HG03460 (cell line): Measurements from ENCODE around the gene STK32B.

Experiments
- ATAC-seq: cut with Tn5 transposase; IDR thresholded peaks from one replicate; pipeline ENCODE4 v1.9.1; 2021; ENCODE audit not compliant: unreplicated experiment

The STK32B gene

DNA sequence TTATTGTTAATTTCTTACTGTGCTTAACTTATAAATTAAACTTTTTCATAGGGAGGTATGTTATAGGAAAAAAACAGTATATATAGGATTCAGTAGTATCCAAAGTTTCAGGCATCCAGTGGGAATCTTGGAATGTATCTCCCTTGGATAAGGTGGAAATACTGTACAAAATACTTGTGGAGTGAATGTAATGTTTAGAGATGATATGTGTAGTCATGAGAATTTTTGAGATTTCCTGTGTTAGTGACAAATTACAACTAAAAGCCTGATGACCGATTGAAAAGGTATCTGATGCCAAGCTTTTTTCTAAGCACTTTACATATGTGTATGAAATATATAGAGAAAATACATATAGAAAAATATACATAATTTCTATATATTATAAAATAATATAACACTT, 69.2 kb downstream of the STK32B start:
- no peak for ATAC-seq

DNA sequence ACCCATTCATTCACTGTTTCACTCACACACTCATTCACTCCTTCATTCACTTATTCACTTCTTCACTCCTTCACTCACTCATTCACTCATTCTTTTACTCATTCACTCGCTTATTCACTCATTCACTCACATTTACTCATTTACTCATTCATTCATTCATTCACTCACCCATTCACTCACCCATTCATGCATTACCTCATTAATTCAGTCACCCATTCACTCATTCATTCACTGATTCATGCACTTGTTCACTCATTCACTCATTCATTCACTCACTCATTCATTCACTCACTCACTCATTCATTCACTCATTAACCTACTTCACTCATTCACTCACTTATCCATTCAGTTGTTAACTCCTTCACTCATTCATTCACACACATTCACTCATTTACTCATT, 70.8 kb downstream of the STK32B start:
- no peak for ATAC-seq

DNA sequence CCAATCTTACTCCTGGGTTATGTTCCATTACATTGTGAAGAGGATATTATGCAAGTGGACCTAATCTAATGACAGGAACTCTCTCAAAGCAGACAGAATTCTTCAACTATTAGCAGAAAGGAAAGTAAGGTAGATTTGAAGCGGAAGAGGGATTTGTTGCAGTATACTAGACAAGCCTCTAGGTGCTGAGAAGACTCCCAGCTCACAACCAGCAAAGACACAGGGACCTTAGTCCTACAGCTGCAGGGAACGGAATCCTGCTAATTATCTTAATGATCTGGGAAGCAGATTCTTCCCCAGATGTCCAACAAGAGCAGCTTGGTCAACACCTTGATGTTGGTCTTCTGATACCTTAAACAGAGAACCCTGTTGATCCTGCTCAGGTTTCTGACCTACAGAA, 73.6 kb downstream of the STK32B start:
- no peak for ATAC-seq

DNA sequence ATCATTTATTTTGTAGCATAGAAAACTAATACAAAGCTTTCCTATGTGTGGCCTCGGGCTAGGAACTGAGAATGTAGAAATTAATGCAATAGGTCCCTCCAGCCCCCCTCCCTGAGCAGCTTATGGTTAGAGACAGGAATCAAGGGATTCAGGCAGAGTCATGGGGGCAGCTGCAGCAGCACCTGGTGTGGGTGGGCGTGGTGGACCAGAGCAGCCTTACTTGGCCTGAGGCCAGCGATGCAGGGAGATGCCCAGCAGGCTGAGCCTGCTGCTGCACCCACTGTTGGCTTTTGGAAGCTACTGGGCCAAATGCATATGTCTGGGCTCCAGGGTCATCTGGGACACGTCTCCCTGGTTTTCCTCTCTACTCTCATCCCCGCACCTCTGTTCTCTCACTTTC, 74.0 kb downstream of the STK32B start:
- ATAC-seq = no peak

DNA sequence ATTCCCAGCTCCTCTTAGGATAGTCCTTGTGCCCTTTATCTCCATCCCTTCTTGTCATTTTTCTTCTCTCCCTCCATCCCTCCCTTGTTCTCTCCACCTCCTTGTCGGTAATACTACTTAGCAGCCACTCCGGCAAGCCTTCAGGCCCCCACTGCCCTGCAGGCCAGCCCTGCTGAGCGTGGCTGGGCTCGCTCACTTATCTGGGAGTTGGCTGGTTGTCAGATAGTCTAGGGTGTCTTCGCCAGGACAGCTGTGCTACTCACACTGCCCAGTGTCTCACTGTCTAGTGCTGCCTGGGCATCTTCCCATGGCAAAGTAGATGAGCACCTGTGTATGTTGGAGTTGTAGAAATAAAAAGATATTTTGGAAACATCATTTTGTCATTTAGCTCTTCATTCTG, 75.0 kb downstream of the STK32B start:
- ATAC-seq = no peak

DNA sequence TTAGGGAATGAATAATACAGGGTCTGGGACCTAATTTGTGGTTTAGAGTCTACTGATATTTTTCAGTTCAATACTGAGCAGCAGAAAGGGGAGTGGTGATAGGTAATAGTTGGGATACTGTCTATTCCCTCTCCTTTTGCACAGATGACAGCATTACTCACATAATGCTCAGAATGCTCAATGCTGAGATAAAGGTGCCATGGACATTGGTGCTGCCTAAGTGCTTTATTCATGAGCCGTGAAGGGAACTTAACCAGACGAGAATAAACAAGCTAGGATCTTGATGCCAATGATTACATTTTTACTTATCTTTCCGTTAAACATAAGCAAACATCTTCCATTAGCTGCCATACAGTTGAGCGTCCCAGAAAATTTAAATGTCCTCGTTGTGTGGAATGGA, 75.6 kb downstream of the STK32B start:
- no peak for ATAC-seq

DNA sequence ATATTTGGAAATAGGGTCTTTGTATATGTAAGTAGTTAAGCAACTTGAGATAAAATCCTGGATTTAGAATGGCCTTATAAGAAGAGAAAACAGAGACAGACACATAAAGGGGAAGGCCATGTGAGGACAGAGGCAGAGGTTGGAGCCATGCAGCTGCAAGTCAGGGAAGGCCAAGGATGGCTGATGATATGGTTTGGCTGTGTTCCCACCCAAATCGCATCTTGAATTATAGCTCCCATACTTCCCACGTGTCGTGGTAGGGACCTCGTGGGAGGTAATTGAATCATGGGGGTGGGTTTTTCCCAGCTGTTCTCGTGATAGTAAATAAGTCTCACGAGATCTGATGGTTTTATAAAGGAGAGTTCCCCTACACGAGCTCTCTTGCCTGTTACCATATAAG, 76.3 kb downstream of the STK32B start:
- no peak for ATAC-seq

DNA sequence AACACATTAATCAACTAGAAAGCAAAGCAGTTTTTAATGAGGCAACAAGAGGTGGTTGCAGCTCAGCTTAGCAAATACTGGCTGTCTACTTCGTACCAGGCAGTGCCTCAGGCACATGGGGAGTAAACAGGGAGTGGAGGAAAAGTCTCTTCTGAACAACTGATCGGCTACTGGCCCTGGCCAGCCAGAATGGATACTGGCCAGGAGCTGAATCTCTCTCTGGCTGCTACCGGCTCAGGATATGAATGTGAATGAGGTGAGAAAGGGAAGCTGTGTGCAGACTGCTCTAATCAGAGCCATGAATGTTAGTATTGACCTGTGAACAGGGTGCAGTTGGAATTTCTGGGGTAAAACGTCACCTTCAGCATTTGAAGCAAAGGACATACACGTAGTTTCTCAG, 77.3 kb downstream of the STK32B start:
- ATAC-seq = no peak

DNA sequence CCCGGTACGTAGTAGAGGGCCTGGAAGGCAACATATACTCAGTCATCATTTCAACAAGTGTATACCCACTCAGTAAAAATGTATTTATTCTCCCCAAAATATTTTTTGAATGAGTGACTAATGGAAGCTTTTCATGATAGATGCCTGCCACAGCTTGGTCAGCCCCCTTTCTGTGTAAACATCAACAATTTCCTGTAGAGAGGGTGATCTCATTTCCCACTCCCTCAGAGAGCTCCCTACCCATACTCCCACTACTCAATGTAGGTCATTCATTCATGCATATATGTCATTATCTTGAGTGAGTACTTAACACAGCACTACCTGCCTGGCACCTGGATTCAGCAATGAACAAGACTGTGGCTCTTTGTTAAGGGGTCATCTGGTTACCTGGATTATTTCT, 81.9 kb downstream of the STK32B start:
- no peak for ATAC-seq

DNA sequence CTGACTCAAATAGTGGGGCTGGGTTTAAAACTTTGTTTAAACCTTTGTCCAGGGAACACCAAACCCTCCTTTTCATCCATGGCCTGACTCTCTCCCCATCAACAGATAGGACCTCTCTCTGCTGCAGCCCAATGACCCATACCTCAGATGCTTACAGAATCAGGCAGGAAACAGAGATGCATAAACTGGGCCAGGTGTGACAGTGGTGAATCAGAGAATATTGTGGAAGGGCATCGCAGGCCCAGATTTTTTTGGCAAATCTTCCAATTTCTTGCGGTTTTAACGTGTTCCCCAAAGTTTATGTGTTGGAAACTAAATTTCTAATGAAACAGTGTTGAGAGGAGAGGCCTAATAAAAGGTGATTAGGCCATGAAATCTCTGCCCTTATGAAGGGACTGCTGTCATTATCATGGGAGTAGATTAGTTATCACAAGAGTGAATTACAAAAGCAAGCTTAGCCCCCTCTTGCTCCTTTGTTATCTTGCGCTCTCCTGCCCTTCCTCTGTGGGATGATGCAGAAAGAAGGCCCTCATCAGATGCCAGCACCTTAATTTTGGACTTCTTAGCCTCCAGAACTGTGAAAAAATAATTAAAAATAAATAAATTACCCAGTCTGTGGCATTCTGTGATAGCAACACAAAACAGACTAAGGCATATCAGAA, 82.8 kb downstream of the STK32B start:
- ATAC-seq = no peak

DNA sequence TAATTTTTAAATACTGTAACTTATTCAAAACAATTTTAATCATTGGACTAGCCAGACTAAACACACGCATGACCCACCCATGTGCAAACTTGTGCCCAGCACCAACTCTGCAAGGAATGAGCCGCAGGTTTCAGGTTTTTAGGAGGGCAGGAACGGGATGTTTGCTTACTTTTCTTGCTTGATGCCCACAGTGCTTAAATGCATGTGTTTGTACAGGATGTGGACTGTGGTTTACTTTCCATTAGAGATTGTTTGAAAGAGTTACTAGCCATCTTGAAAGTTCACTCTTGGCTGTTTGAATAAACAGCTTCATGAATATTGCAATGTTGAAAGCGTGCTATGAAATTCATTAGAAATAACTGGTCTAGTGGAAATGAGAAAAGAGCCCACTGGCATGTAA, 83.3 kb downstream of the STK32B start:
- ATAC-seq = no peak

DNA sequence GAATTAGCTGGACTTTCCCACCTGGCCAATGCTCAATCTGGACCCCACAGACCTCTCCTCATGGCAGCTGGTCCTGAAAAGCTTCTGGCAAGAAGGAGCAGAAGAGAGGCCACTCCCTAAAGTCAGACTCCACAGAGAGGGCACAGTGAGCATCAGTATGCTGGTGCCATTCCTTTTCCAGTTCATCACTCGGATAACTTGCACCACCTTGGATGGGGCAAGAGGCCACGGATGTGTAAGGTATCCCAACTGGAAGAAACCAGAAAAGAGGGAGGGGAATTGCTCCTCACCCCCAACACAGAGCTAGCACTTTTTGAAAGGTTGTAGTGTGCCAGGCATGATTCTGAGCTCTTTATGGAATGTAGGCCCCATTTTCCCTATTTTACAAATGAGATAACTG, 85.9 kb downstream of the STK32B start:
- no peak for ATAC-seq

DNA sequence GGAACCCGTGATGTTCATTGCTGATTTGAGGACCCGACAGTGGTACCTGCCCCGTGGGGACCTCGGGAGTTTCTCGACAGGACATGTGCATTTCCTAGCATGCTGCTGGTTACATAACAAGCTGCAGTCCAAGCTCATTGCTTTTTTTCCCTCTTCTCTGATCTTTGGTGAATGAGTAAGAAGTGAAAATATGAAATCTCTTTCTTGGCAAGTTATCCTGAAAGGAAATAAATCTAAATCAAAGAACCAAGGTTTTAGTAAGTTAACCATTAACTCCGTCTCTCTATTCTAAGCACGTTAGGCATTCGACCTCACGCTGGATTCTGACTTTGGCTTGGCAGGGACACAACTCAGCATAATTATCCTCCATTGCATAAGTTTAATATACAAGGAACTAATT, 86.6 kb downstream of the STK32B start:
- no peak for ATAC-seq

DNA sequence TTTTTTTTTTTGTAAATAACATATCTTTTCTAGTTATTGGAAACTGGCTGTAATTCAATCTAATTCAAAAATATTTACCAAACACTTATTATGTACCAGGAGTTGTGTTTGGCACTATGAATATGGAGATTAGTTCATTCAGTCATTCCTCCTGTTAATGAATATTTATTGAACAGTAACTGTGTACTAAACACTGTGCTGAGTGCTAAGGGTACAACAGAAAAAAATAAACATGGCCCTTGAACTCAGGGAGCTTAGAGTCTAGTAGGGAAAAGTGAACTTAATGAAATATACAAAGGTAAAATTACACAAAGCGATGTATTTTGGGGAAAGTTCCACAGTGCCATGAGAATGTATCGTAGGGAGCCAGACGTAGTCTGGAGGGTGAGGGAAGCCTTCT, 87.1 kb downstream of the STK32B start:
- ATAC-seq = no peak

DNA sequence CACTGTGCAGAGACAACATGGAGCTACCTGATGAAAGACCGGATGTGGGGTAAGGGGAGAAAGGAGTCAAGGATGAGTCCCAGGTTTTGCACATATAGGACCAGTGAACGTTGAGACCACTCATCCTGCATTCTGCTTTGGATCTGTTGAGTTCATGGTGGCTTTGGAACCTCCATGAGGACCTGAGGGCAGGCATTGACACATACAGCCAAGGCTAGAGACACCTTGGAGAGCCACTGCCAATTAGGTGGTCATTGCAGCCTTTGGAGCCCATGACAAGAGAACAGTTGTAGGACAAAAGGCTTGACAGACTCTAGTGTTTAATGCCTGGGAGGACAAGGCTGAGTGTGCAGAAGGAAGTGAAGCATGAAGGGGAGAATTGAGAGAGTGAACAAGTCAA, 87.9 kb downstream of the STK32B start:
- no peak for ATAC-seq

DNA sequence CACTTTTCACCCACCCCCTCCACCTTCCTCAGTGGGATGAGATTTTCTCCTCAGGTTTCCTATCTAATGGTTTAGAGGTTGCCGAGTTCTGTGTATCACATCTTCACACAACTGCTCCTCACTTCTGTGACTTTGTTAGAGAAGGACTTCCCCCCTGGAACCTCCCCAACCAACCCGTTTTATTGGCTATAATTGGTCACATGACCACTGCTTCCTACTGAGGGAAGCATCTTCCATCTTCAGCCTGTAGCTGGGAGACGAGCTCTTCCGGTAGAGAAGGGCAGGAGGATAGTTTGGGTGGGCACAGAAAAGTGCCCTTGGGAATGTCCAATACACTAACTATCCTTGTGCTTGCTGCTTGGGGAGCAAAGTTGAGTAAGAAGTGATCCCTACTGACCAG, 90.5 kb downstream of the STK32B start:
- ATAC-seq = no peak

DNA sequence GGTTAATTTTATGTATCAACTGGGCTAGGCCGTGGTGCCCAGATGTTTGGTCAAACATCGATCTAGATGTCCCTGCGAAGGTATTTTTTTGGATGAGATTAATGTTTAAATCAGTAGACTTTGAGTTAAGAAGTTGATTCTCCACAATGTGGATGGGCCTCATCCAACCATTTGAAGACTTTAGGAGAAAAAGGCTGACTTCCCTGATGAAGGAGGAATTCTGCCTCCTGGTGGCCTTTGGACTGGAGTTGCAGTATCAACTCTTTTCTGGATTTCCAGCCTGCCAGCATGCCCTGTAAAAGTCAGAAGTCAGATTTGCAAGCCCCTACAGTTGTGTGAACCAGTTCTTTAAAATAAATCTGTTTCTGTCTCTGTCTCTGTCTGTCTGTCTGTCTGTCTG, 91.4 kb downstream of the STK32B start:
- no peak for ATAC-seq

DNA sequence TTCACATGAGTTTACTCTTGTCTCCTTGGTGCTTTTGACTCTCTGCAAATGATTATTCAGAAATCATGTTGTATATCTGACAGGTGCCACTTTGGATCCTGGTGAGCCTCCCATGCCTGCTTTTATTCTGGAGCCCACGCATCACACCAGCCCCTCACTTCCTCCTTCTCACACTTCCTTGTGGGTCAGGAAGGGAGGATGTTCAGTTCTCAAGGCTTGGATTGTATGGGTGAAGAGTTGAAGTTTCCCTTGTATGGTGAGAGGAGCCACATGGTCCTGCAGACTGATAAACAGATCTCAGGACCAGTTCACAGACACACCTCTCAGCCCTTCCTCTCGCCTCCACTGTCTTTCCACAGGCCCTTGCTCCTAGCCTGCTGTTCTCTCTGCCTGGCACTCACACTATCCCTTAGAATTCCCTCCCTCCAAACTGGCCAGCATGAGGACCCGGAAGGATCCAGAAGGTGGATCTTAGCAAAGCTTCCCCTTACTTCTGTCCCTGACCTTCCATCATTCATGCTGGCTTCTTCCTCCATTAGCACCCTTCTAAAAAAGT, 92.1 kb downstream of the STK32B start:
- no peak for ATAC-seq

DNA sequence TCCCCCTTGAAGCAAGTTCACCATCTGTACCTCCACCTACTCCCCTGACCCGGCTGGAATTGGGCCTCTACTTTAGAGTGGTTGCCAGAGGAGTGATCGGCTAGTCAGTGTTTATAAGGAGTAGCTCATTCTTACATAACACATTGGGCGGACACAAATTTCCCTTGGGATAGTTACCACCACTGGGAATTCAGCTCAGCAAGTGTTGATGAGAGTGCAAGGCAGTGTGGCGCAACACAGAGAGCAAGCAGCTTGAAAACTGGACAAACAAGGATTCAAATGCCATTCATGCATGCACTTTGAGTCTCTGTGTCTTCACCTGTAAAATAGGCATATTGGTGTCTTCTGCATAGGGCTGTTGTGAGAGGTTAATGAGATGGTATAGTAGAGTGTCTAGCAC, 92.7 kb downstream of the STK32B start:
- ATAC-seq = no peak

DNA sequence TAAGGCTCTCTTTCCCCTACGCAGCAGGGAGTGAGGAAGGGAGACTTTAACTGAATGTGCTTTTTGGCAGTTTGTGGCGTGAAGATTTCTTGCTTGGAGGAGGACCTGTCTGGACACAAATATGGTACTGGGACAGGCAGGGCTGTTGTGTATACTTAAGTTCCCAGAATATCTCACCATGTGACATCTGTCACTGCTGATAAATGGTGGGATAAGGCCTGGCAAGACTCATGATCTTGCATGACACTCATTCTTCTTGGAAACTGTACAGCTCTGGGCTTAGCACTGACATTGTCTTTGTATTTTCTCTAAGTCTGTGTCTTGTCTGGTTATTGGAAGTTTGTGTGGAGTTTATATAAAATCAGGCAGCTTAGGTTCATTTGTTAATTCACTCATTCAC, 93.1 kb downstream of the STK32B start:
- no peak for ATAC-seq

DNA sequence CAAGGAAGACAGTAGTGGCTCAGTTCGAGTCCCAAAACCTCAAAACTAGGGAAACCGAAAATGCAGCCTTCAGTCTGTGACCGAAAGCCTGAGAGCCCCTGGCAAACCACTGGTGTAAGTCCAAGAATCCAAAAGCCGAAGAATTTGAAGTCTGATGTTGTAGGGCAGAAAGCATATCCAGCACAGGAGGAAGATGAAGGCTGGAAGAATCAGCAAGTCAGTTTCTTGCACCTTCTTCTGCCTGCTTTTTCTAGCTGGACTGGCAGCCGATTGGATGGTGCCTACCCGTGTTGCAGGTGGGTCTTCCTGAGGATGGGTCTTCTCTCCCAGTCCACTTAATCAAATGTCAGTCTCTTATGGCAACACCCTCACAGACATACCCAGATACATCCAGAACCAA, 95.0 kb downstream of the STK32B start:
- no peak for ATAC-seq

DNA sequence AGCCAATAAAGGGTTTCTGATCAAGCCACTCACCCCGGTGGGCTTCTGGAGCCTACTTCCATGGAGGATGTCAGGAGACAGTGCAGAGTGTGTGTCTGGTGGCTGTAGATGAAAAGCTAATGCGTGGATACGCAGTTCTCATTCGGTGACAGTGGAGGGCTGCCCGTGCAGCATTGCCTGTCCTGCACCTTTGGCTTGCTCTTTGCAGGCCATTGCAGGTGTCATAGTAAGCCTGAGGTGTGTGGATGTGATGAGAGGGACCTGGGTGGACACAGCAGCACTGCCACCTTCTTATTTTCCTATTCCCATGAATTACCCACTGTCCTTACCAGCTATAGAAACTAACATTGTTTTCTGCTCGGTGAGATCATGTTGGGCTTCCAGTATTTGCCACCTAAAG, 101.2 kb downstream of the STK32B start:
- ATAC-seq = no peak

DNA sequence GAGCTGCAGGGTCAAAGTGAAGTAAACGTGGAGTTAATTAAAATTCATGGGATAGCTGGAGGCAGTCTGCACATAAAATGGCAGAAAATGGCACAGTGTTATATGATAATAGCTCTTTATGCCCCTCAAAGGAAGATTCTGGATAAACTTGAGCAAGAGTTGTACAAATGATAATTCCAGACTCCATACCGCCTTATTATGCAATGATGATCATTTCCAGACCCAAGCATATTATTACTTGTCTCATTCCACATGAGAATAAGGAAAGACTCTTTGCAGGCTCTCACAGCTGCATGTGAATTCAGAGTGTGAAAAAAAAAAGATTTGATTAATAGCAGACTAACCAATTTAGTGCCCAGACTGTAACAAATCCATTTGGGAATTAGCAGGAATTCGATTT, 105.4 kb downstream of the STK32B start:
- no peak for ATAC-seq
